Mucosa of descending colon (tissue), 3 donors: ENCODE data around the gene PFN3. TPM values are rescaled to one million over a fixed set of nuclear protein-coding genes. Genes with fewer than 3 reads are reported as not detected.

Experiments
- ATAC-seq: fragments of 200-7000 bp; cut with Tn5 transposase; one replicate; pipeline ENCODE4 v1.9.1; 2020; ENCODE audit warnings: mild to moderate bottlenecking, moderate library complexity
- DNase-seq, 3 donors: peaks; one replicate each; pipeline ENCODE4 v3.0.0-alpha.2; 2020
- H3K36me3 ChIP-seq: fragments of 200-600 bp; one replicate; pipeline ENCODE4 v1.8.0; 2021; ENCODE audit warnings: low read depth, mild to moderate bottlenecking
- H3K4me1 ChIP-seq: fragments of 200-600 bp; one replicate; pipeline ENCODE4 v1.8.0; 2021; ENCODE audit warnings: low read depth, mild to moderate bottlenecking
- H3K4me3 ChIP-seq: fragments of 200-600 bp; one replicate; pipeline ENCODE4 v1.8.0; 2021; ENCODE audit warnings: mild to moderate bottlenecking
- H3K9me3 ChIP-seq: fragments of 200-600 bp; one replicate; pipeline ENCODE4 v1.8.0; 2021; ENCODE audit warnings: mild to moderate bottlenecking
- CTCF ChIP-seq: fragments of 200-600 bp; IDR thresholded peaks from one replicate; pipeline ENCODE4 v1.8.0; 2022; ENCODE audit warnings: antibody characterized with exemption, mild to moderate bottlenecking
- intact Hi-C, 2 donors: fragments of 100-400 bp; cut with DNase I in 1 of 2; cut with micrococcal nuclease in 1 of 2; formaldehyde crosslinking; loops; one replicate each; pipeline versions ENCODE4 v1.11.0 to v1.11.1; 2022; cut with DNase I, micrococcal nuclease
- total RNA-seq, 3 donors: library from RNA; stranded (reverse); fragmentation: NEBNext Ultra II Directional in 2 of 3; extraction: Animal tissue kit (Norgen Biotek cat#: 25700) in 2 of 3; gene quantifications; one replicate each; pipeline versions ENCODE4 v1.2.1 to v1.2.4, GENCODE V29; 2021 to 2023
- donor health status: DM: no; HTN: no; CAD: no; lungs with moderate emphysema.
- donor health status: DM: no; HTN: no; CAD: no.
- donor health status: DM: no; HTN: yes; CAD: no.

The PFN3 gene
- total RNA-seq, 3 donors from 2014 or later: not detected

- no peak for TF ChIP-seq CTCF
- no peaks in the 10 kb centered on the region for H3K9me3 ChIP-seq
- ATAC-seq (no peak), DNase-seq (peak in 1 of 3 donors; percentile 37)
- H3K4me1 ChIP-seq: peaks cover 21% of the 10 kb centered on the region
- intact Hi-C loops: no loop called here
- no peak overlapping the region for H3K4me3 ChIP-seq
- H3K36me3 ChIP-seq: no peaks in the 10 kb centered on the region
Measured at GRCh38 chr5:177443144-177443983, 42.9 kb upstream of the PFN3 start.

GRCh38 chr5:177442066-177442826 is 41.8 kb upstream of the PFN3 start:
- DNase-seq: peak in 1 of 3 donors; percentile 45
- Histone ChIP-seq H3K9me3 (no peaks in the 10 kb centered on the region), H3K4me3 (no peak overlapping the region), H3K4me1 (peaks cover 13% of the 10 kb centered on the region), H3K36me3 (no peaks in the 10 kb centered on the region)
- intact Hi-C loops: no loop called here
- no peak for TF ChIP-seq CTCF
- ATAC-seq: no peak

GRCh38 chr5:177440990-177441780 is 40.7 kb upstream of the PFN3 start:
- H3K4me1 ChIP-seq: peaks cover 7% of the 10 kb centered on the region
- intact Hi-C loops: no loop called here
- H3K4me3 ChIP-seq: no peak overlapping the region
- ATAC-seq (no peak), DNase-seq (peak in 1 of 3 donors; percentile 45)
- no peak for TF ChIP-seq CTCF
- H3K36me3 ChIP-seq: no peaks in the 10 kb centered on the region
- no peaks in the 10 kb centered on the region for H3K9me3 ChIP-seq

- no peak overlapping the region for H3K4me3 ChIP-seq
- no peak for TF ChIP-seq CTCF
- ATAC-seq: no peak
- H3K36me3 ChIP-seq: no peaks in the 10 kb centered on the region
- no peak for DNase-seq
- peaks cover under 1% of the 10 kb centered on the region for H3K4me1 ChIP-seq
- intact Hi-C loops: no loop called here
- no peaks in the 10 kb centered on the region for H3K9me3 ChIP-seq
Measured at GRCh38 chr5:177440211-177440989, 39.9 kb upstream of the PFN3 start.
